ENCODE data around the gene GALT.
"Not testable (repeated sequence)": the region's sequence is repeated elsewhere in the genome, so short reads cannot be mapped to it uniquely, and the experiment has no call there.

GALT gene

GRCh38 chr9:34627716-34628655 lies 18.5 kb upstream of the GALT start:
- DNase-seq: no peak

- DNase-seq: peak; percentile 37
These were observed 17.6 kb upstream of the GALT start, which contains the start of gene ARID3C for GRCh38 chr9:34628656-34629490. ARID3C (minus strand) TSS chr9:34629066; CDS start chr9:34628014, 1,052 bp downstream.

GRCh38 chr9:34629491-34629808 lies 17.0 kb upstream of the GALT start:
- no peak for DNase-seq

GRCh38 chr9:34630402-34631154 lies 15.9 kb upstream of the GALT start:
- DNase-seq: no peak

- DNase-seq: no peak
These were observed 13.3 kb upstream of the GALT start for GRCh38 chr9:34633166-34633565.

GRCh38 chr9:34633851-34634550 lies 12.5 kb upstream of the GALT start:
- DNase-seq: peak; percentile 35

GRCh38 chr9:34634551-34635248 lies 11.8 kb upstream of the GALT start:
- DNase-seq: no peak

- no peak for DNase-seq
These were observed 10.9 kb upstream of the GALT start for GRCh38 chr9:34635556-34635955.

- no peak for DNase-seq
These were observed 9.6 kb upstream of the GALT start for GRCh38 chr9:34636791-34637355.

- DNase-seq: peak; percentile 92
These were observed 8.9 kb upstream of the GALT start, which contains the start of gene SIGMAR1 for GRCh38 chr9:34637356-34638137. SIGMAR1 (minus strand) TSS chr9:34637787; CDS start chr9:34637697, 90 bp downstream.

GRCh38 chr9:34638138-34638445 lies 8.4 kb upstream of the GALT start:
- DNase-seq: no peak

GRCh38 chr9:34639322-34639721 lies 7.2 kb upstream of the GALT start:
- not testable (repeated sequence) for DNase-seq

- no peak for DNase-seq
These were observed 3.8 kb upstream of the GALT start for GRCh38 chr9:34642679-34643078.

GRCh38 chr9:34644766-34645314 lies 1.6 kb upstream of the GALT start:
- DNase-seq: no peak

- DNase-seq: no peak
These were observed 569 bp downstream of the GALT start for GRCh38 chr9:34647084-34647403.

GRCh38 chr9:34647651-34648050 lies 1.2 kb downstream of the GALT start:
- DNase-seq: no peak

GRCh38 chr9:34648673-34649072 lies 2.2 kb downstream of the GALT start:
- no peak for DNase-seq

GRCh38 chr9:34650816-34651215 lies 4.3 kb downstream of the GALT start:
- DNase-seq: no peak

GRCh38 chr9:34651321-34651720 lies 4.8 kb downstream of the GALT start:
- DNase-seq: no peak

GRCh38 chr9:34651876-34652601 lies 5.6 kb downstream of the GALT start, which contains the start of gene IL11RA:
IL11RA (plus strand) TSS chr9:34652185; CDS start chr9:34655218, 3,033 bp downstream.
- no peak for DNase-seq
